ENCODE results near the gene ADAMTS2. TPM values are rescaled to one million over a fixed set of nuclear protein-coding genes. Genes with fewer than 3 reads are reported as not detected.

The ADAMTS2 gene
- total and polyA plus RNA-seq, 2 donors (not counting 3 experiments of a cell fraction or from before 2014, with no cell fraction given) = not detected

DNA sequence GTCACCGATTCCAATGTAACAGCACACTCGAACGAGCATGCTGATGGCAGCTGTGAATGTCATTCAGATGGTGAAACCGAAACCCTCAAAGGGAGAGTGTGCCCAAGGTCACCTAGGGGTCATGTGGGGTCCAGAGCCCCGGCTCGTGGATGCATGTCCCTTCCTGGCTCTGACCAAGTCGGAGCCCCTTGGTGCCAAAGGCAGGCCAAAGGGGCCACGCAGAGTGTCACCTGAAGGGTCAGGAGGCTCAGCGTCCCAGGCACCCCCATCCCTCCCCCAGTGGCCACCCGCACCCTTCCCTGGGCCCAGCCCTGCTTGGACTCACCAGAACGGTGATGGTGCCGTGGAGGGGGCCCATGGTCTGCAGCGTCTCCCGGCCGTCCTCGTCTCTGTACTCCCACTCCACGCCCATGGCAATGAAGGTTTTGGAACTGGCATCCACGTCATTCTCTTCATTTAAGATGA is 215.6 kb downstream of the ADAMTS2 start:
- H4K20me1 ChIP-seq (replicated peaks; ENCODE audit: control insufficient read depth, extremely low read depth, insufficient read depth, low read length) = no peaks in the 10 kb centered on the region
- no peak for DNase-seq (ENCODE audit: low read depth, low spot score)
- no peaks in the 10 kb centered on the region for H3K4me1 ChIP-seq (ENCODE audit: control insufficient read depth, extremely low read depth, insufficient read depth, low read length)
- no peak overlapping the region for H3K9ac ChIP-seq (replicated peaks; ENCODE audit: extremely low read depth, insufficient read depth, low read length)
- no peak overlapping the region for H3K27ac ChIP-seq (ENCODE audit: insufficient read depth, low read depth, low read length)
- H2AFZ ChIP-seq (ENCODE audit: low read depth, low read length) = no peak overlapping the region
- POLR2A ChIA-PET = no interaction called here
- H3K4me2 ChIP-seq (ENCODE audit: insufficient read depth, low read length) = no peak overlapping the region
- H3K9me1 ChIP-seq (replicated peaks; ENCODE audit: control insufficient read depth, extremely low read depth, insufficient read depth, low read length) = no peaks in the 10 kb centered on the region
- FAIRE-seq = no peak
- no peaks in the 10 kb centered on the region for H3K36me3 ChIP-seq (ENCODE audit: control insufficient read depth in 2 of 2, extremely low read depth in 1 of 2, insufficient read depth in 2 of 2, low read length in 2 of 2)
- dilution Hi-C loops (cut with MboI; ENCODE audit: extremely low pct_ligation_motif_present, low sequenced_read_pairs) = no loop called here
- BruUV-seq (replicated peaks) = no TSS peak
- intact Hi-C loops (cut with micrococcal nuclease) = no loop called here
- no peaks in the 10 kb centered on the region for H3K79me2 ChIP-seq (ENCODE audit: control insufficient read depth, insufficient read depth, low read length)
- H3K9me3 ChIP-seq (replicated peaks; ENCODE audit: control insufficient read depth, insufficient read depth, low read length) = peaks cover 2% of the 10 kb centered on the region
- TF ChIP-seq, protein P1, sequence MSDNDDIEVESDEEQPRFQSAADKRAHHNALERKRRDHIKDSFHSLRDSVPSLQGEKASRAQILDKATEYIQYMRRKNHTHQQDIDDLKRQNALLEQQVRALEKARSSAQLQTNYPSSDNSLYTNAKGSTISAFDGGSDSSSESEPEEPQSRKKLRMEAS (IDR thresholded peaks at IDR 0.05; ENCODE audit: insufficient read depth, insufficient read length) = no peak
- TF ChIP-seq MYC (IDR thresholded peaks at IDR 0.05; ENCODE audit: low read depth, low read length) (no peak), EZH2 (IDR thresholded peaks at IDR 0.05; ENCODE audit: borderline replicate concordance, low read depth, low read length, severe bottlenecking) (no peak), POLR2AphosphoS5 (IDR thresholded peaks at IDR 0.05; ENCODE audit: insufficient read depth, low read depth, low read length) (no peak), GATA2 (IDR thresholded peaks at IDR 0.05; ENCODE audit: insufficient read depth, insufficient read length, low read depth, low read length) (no peak), FOS (IDR thresholded peaks at IDR 0.05; ENCODE audit: borderline replicate concordance, insufficient read depth, low read length) (no peak), POLR2A (IDR thresholded peaks at IDR 0.05; ENCODE audit: low read depth, low read length) (no peak), JUN (IDR thresholded peaks at IDR 0.05; ENCODE audit: borderline replicate concordance, insufficient read depth, insufficient read length, low read depth) (no peak)
- no peaks in the 10 kb centered on the region for H3K27me3 ChIP-seq (ENCODE audit: control insufficient read depth in 2 of 2, insufficient read depth in 2 of 2, low read length in 2 of 2)
- CTCF ChIA-PET = no interaction called here
- no peak overlapping the region for H3K4me3 ChIP-seq (replicated peaks in 1 of 3; ENCODE audit: insufficient read depth in 1 of 3, low read depth in 1 of 3, low read length in 3 of 3)

DNA sequence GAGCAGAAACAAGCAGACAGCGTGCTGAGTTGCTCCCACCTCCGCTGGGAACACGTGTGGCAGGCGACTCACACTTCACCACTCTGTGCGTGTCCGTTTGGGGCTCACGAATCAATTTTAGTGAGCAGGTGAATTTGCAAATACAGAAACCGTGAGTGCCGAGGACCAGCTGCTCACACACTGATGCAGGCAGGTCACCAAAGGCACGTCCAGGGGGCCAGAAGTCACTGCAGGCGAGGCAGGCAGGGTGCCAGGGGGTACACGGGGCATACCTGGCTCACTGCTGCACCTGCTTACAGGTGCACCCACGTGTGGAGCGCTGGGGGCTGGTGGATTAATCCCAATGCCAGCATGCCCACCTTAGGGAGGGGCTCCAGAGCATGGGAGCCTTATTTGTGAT is 216.3 kb downstream of the ADAMTS2 start:
- H3K4me2 ChIP-seq (ENCODE audit: insufficient read depth, low read length) = no peak overlapping the region
- H2AFZ ChIP-seq (ENCODE audit: low read depth, low read length) = no peak overlapping the region
- no TSS peak for BruUV-seq (replicated peaks)
- TF ChIP-seq JUN (IDR thresholded peaks at IDR 0.05; ENCODE audit: borderline replicate concordance, insufficient read depth, insufficient read length, low read depth) (no peak), EZH2 (IDR thresholded peaks at IDR 0.05; ENCODE audit: borderline replicate concordance, low read depth, low read length, severe bottlenecking) (no peak), POLR2A (IDR thresholded peaks at IDR 0.05; ENCODE audit: low read depth, low read length) (no peak), FOS (IDR thresholded peaks at IDR 0.05; ENCODE audit: borderline replicate concordance, insufficient read depth, low read length) (no peak), POLR2AphosphoS5 (IDR thresholded peaks at IDR 0.05; ENCODE audit: insufficient read depth, low read depth, low read length) (no peak), MYC (IDR thresholded peaks at IDR 0.05; ENCODE audit: low read depth, low read length) (no peak), GATA2 (IDR thresholded peaks at IDR 0.05; ENCODE audit: insufficient read depth, insufficient read length, low read depth, low read length) (no peak)
- TF ChIP-seq, protein P2, sequence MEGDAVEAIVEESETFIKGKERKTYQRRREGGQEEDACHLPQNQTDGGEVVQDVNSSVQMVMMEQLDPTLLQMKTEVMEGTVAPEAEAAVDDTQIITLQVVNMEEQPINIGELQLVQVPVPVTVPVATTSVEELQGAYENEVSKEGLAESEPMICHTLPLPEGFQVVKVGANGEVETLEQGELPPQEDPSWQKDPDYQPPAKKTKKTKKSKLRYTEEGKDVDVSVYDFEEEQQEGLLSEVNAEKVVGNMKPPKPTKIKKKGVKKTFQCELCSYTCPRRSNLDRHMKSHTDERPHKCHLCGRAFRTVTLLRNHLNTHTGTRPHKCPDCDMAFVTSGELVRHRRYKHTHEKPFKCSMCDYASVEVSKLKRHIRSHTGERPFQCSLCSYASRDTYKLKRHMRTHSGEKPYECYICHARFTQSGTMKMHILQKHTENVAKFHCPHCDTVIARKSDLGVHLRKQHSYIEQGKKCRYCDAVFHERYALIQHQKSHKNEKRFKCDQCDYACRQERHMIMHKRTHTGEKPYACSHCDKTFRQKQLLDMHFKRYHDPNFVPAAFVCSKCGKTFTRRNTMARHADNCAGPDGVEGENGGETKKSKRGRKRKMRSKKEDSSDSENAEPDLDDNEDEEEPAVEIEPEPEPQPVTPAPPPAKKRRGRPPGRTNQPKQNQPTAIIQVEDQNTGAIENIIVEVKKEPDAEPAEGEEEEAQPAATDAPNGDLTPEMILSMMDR (IDR thresholded peaks at IDR 0.05; ENCODE audit: extremely low read depth in 1 of 2, insufficient read depth in 1 of 2, low read depth in 1 of 2, low read length in 2 of 2) = no peak
- TF ChIP-seq, protein P1 (IDR thresholded peaks at IDR 0.05; ENCODE audit: insufficient read depth, insufficient read length) = no peak
- H3K36me3 ChIP-seq (ENCODE audit: control insufficient read depth in 2 of 2, extremely low read depth in 1 of 2, insufficient read depth in 2 of 2, low read length in 2 of 2) = no peaks in the 10 kb centered on the region
- no peaks in the 10 kb centered on the region for H3K27me3 ChIP-seq (ENCODE audit: control insufficient read depth in 2 of 2, insufficient read depth in 2 of 2, low read length in 2 of 2)
- POLR2A ChIA-PET = no interaction called here
- DNase-seq (ENCODE audit: low read depth, low spot score) (no peak), FAIRE-seq (no peak)
- no peaks in the 10 kb centered on the region for H3K4me1 ChIP-seq (ENCODE audit: control insufficient read depth, extremely low read depth, insufficient read depth, low read length)
- H3K9ac ChIP-seq (replicated peaks; ENCODE audit: extremely low read depth, insufficient read depth, low read length) = no peak overlapping the region
- H3K9me3 ChIP-seq (replicated peaks; ENCODE audit: control insufficient read depth, insufficient read depth, low read length) = peaks cover 2% of the 10 kb centered on the region
- H3K9me1 ChIP-seq (replicated peaks; ENCODE audit: control insufficient read depth, extremely low read depth, insufficient read depth, low read length) = no peaks in the 10 kb centered on the region
- CTCF ChIA-PET = no interaction called here
- dilution Hi-C loops (cut with MboI; ENCODE audit: extremely low pct_ligation_motif_present, low sequenced_read_pairs) = no loop called here
- intact Hi-C loops (cut with micrococcal nuclease) = no loop called here
- no peak overlapping the region for H3K4me3 ChIP-seq (replicated peaks in 1 of 3; ENCODE audit: insufficient read depth in 1 of 3, low read depth in 1 of 3, low read length in 3 of 3)
- no peaks in the 10 kb centered on the region for H3K79me2 ChIP-seq (ENCODE audit: control insufficient read depth, insufficient read depth, low read length)
- H3K27ac ChIP-seq (ENCODE audit: insufficient read depth, low read depth, low read length) = no peak overlapping the region
- no peaks in the 10 kb centered on the region for H4K20me1 ChIP-seq (replicated peaks; ENCODE audit: control insufficient read depth, extremely low read depth, insufficient read depth, low read length)
